H9 (cell line): ENCODE results near the gene EDIL3. TPM values are rescaled to one million over a fixed set of nuclear protein-coding genes. Genes with fewer than 3 reads are reported as not detected.

Experiments used
- DNase-seq: peaks from one replicate; pipeline ENCODE4 v3.0.0-alpha.2; 2017
- H2AFZ ChIP-seq: one replicate; pipeline ENCODE4 v1.6.1; 2013; ENCODE audit warnings: mild to moderate bottlenecking, low read length, control low read depth, moderate library complexity
- H2AK5ac ChIP-seq: 2 replicates; pipeline ENCODE4 v1.6.1; 2013; ENCODE audit warnings: low read length, control low read depth, mixed read lengths; ENCODE audit not compliant: insufficient read length
- H2BK120ac ChIP-seq: one replicate; pipeline ENCODE4 v1.6.1; 2013; ENCODE audit warnings: low read depth, mild to moderate bottlenecking, low read length, control low read depth, inconsistent platforms; ENCODE audit not compliant: poor library complexity, severe bottlenecking
- H2BK12ac ChIP-seq: 2 replicates; pipeline ENCODE4 v1.6.1; 2013; ENCODE audit warnings: low read length, control low read depth, mixed read lengths, low read depth; ENCODE audit not compliant: insufficient read length
- H2BK15ac ChIP-seq: 2 replicates; pipeline ENCODE4 v1.6.1; 2013; ENCODE audit warnings: low read depth, low read length, control low read depth
- H2BK20ac ChIP-seq: one replicate; pipeline ENCODE4 v1.6.1; 2013; ENCODE audit warnings: low read depth, mild to moderate bottlenecking, low read length, control low read depth, inconsistent platforms; ENCODE audit not compliant: poor library complexity, severe bottlenecking
- H2BK5ac ChIP-seq: 2 replicates; pipeline ENCODE4 v1.6.1; 2013; ENCODE audit warnings: low read length, control low read depth, mixed read lengths; ENCODE audit not compliant: insufficient read length
- H3K14ac ChIP-seq: 2 replicates; pipeline ENCODE4 v1.6.1; 2013; ENCODE audit warnings: low read length, control low read depth; ENCODE audit not compliant: insufficient read depth
- H3K18ac ChIP-seq: 2 replicates; pipeline ENCODE4 v1.6.1; 2013; ENCODE audit warnings: low read depth, mild to moderate bottlenecking, mixed read lengths, low read length, control low read depth; ENCODE audit not compliant: insufficient read length
- H3K23ac ChIP-seq: 2 replicates; pipeline ENCODE4 v1.6.1; 2013; ENCODE audit warnings: low read length, control low read depth, mixed read lengths, low read depth; ENCODE audit not compliant: insufficient read length
- H3K23me2 ChIP-seq: 2 replicates; pipeline ENCODE4 v1.6.1; 2013; ENCODE audit warnings: low read depth, mild to moderate bottlenecking, mixed read lengths, low read length, control low read depth; ENCODE audit not compliant: insufficient read length, poor library complexity, severe bottlenecking
- H3K27ac ChIP-seq: 2 replicates; pipeline ENCODE4 v1.5.1; 2013; ENCODE audit warnings: low read length, control low read depth, mixed read lengths, low read depth; ENCODE audit not compliant: insufficient read length
- H3K27me3 ChIP-seq: 2 replicates; pipeline ENCODE4 v1.6.1; 2013; ENCODE audit warnings: low read length, control low read depth, inconsistent platforms; ENCODE audit not compliant: insufficient read depth
- H3K4ac ChIP-seq: 2 replicates; pipeline ENCODE4 v1.6.1; 2013; ENCODE audit warnings: low read depth, mild to moderate bottlenecking, control low read depth, inconsistent platforms, low read length, moderate library complexity
- H3K4me1 ChIP-seq: 2 replicates; pipeline ENCODE4 v1.6.1; 2013; ENCODE audit warnings: low read length, control low read depth, inconsistent platforms; ENCODE audit not compliant: insufficient read depth
- H3K4me2 ChIP-seq: 2 replicates; pipeline ENCODE4 v1.6.1; 2013; ENCODE audit warnings: low read length, control low read depth, mixed read lengths; ENCODE audit not compliant: insufficient read length, insufficient read depth
- H3K56ac ChIP-seq: 2 replicates; pipeline ENCODE4 v1.6.1; 2013; ENCODE audit warnings: low read depth, mild to moderate bottlenecking, mixed read lengths, low read length, control low read depth; ENCODE audit not compliant: insufficient read length
- H3K79me1 ChIP-seq: 2 replicates; pipeline ENCODE4 v1.6.1; 2013; ENCODE audit warnings: low read depth, mild to moderate bottlenecking, moderate library complexity, low read length, control low read depth, inconsistent platforms; ENCODE audit not compliant: insufficient read depth, poor library complexity, severe bottlenecking
- H3K79me2 ChIP-seq: 2 replicates; pipeline ENCODE4 v1.6.1; 2013; ENCODE audit warnings: low read length, control low read depth, inconsistent platforms; ENCODE audit not compliant: insufficient read depth
- H3K9ac ChIP-seq: 2 replicates; pipeline ENCODE4 v1.6.1; 2013; ENCODE audit warnings: low read length, control low read depth, mixed read lengths; ENCODE audit not compliant: insufficient read length; ENCODE audit errors: extremely low read depth
- H3K9me3 ChIP-seq: one replicate; pipeline ENCODE4 v1.6.1; 2013; ENCODE audit warnings: low read depth, low read length, inconsistent platforms; ENCODE audit not compliant: control insufficient read depth
- H3T11ph ChIP-seq: one replicate; pipeline ENCODE4 v1.6.1; 2013; ENCODE audit warnings: mild to moderate bottlenecking, low read length, control low read depth, inconsistent platforms
- H4K20me1 ChIP-seq: one replicate; pipeline ENCODE4 v1.6.1; 2013; ENCODE audit not compliant: control insufficient read depth, insufficient read length, insufficient read depth
- H4K5ac ChIP-seq: 2 replicates; pipeline ENCODE4 v1.6.1; 2013; ENCODE audit warnings: low read depth, mild to moderate bottlenecking, mixed read lengths, low read length, control low read depth; ENCODE audit not compliant: insufficient read length
- H4K8ac ChIP-seq: replicated peaks from 2 replicates; pipeline ENCODE4 v1.6.1; 2013; ENCODE audit warnings: low read length, control low read depth, mixed read lengths, low read depth; ENCODE audit not compliant: insufficient read length
- H4K91ac ChIP-seq: 2 replicates; pipeline ENCODE4 v1.6.1; 2013; ENCODE audit warnings: low read depth, mild to moderate bottlenecking, moderate library complexity, mixed read lengths, low read length, control low read depth; ENCODE audit not compliant: insufficient read length
- H3K27ac Mint-ChIP-seq, 3 experiments: 2 replicates in 2 of 3; 3 replicates in 1 of 3; pipeline ENCODE4 v1.8.0; 2020 to 2021; ENCODE audit warnings: mixed read lengths in 3 of 3, mild to moderate bottlenecking in 1 of 3, moderate library complexity in 1 of 3
- H3K27me3 Mint-ChIP-seq: 2 replicates; pipeline ENCODE4 v1.8.0; 2021; ENCODE audit warnings: low read depth, mild to moderate bottlenecking, moderate library complexity, mixed read lengths
- H3K36me3 Mint-ChIP-seq, 3 experiments: 2 replicates in 2 of 3; 3 replicates in 1 of 3; pipeline ENCODE4 v1.8.0; 2020 to 2021; ENCODE audit warnings: low read depth in 3 of 3, mixed read lengths in 3 of 3; ENCODE audit not compliant: insufficient read depth in 1 of 3
- H3K4me1 Mint-ChIP-seq, 2 experiments: 2 replicates each; pipeline ENCODE4 v1.8.0; 2020; ENCODE audit warnings: mixed read lengths in 2 of 2
- H3K4me3 Mint-ChIP-seq, 2 experiments: 2 replicates in 1 of 2; 3 replicates in 1 of 2; pipeline ENCODE4 v1.8.0; 2020 to 2021; ENCODE audit warnings: mild to moderate bottlenecking in 2 of 2, mixed read lengths in 2 of 2, moderate library complexity in 1 of 2
- H3K9me3 Mint-ChIP-seq, 2 experiments: 2 replicates in 1 of 2; 3 replicates in 1 of 2; pipeline ENCODE4 v1.8.0; 2020; ENCODE audit warnings: mild to moderate bottlenecking in 2 of 2, mixed read lengths in 2 of 2, moderate library complexity in 1 of 2
- WGBS: extraction: QIAGEN DNeasy Blood & Tissue Kit; methylation state at CpG from one replicate; pipeline ENCODE4 v1.1.7; 2013; ENCODE audit warnings: missing lambda C conversion rate, low lambda C conversion rate, mixed read lengths; ENCODE audit not compliant: insufficient read length; ENCODE audit errors: extremely low coverage; 5-methylcytosine and 5-hydroxymethylcytosine counted together
- total RNA-seq: library from RNA; stranded (reverse); gene quantifications from 2 replicates; pipeline ENCODE4 v1.2.1, GENCODE V29; 2021
- TF ChIP-seq, protein P1 (sequence below): fragments of 200-600 bp; sonication (generic); conservative IDR thresholded peaks from 3 replicates; pipeline ENCODE4 v1.8.0; 2021; ENCODE audit warnings: antibody characterized with exemption, mild to moderate bottlenecking

Gene EDIL3
- total RNA-seq, 1 experiment from 2014 or later: 61.9 TPM

DNA sequence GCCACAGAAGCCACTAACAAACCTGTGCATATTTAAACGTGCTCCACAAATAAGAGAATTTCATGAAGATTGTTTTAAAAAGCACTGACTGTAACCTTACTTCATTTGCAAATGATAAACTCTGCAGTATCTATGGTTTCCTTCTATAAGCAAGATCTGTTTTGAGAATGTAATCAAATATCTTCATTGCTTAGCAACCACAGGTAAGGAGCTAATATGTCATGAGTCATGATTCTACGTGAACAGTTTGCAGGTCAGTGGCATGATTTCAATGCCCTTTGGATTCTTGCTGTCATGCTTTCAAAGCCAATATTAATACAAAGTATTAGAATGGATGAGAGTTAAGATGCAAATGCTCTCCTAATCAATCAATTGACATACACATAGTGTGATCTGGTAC, 325.0 kb downstream of the EDIL3 start:
- no CpG with 5 or more reads among the region's 2 CpGs for WGBS
- Histone ChIP-seq H2AK5ac (no peak overlapping the region), H3K27ac (no peak overlapping the region), H3K79me1 (no peaks in the 10 kb centered on the region), H3K23me2 (no peaks in the 10 kb centered on the region), H3K9me3 (no peaks in the 10 kb centered on the region), H2BK5ac (no peak overlapping the region), H3K18ac (no peak overlapping the region), H2BK12ac (no peak overlapping the region), H3K4me1 (no peaks in the 10 kb centered on the region), H4K5ac (no peak overlapping the region), H3K4ac (no peak overlapping the region), H4K91ac (no peak overlapping the region), H2BK15ac (no peak overlapping the region), H4K20me1 (no peaks in the 10 kb centered on the region), H4K8ac (no peak overlapping the region), H3K79me2 (no peaks in the 10 kb centered on the region), H3K56ac (no peak overlapping the region), H3K14ac (no peak overlapping the region), H3K23ac (no peak overlapping the region), H2BK20ac (no peak overlapping the region), H3K4me2 (no peak overlapping the region), H3K9ac (no peak overlapping the region), H2AFZ (no peak overlapping the region), H3K27me3 (no peaks in the 10 kb centered on the region), H2BK120ac (no peak overlapping the region), H3T11ph (no peak overlapping the region)
- DNase-seq: no peak
- TF ChIP-seq, protein P1, sequence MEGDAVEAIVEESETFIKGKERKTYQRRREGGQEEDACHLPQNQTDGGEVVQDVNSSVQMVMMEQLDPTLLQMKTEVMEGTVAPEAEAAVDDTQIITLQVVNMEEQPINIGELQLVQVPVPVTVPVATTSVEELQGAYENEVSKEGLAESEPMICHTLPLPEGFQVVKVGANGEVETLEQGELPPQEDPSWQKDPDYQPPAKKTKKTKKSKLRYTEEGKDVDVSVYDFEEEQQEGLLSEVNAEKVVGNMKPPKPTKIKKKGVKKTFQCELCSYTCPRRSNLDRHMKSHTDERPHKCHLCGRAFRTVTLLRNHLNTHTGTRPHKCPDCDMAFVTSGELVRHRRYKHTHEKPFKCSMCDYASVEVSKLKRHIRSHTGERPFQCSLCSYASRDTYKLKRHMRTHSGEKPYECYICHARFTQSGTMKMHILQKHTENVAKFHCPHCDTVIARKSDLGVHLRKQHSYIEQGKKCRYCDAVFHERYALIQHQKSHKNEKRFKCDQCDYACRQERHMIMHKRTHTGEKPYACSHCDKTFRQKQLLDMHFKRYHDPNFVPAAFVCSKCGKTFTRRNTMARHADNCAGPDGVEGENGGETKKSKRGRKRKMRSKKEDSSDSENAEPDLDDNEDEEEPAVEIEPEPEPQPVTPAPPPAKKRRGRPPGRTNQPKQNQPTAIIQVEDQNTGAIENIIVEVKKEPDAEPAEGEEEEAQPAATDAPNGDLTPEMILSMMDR: no peak
- H3K27ac Mint-ChIP-seq: no peak overlapping the region
- H3K4me1 Mint-ChIP-seq: no peaks in the 10 kb centered on the region
- H3K9me3 Mint-ChIP-seq: no peaks in the 10 kb centered on the region; a peak in 1 of 5 replicates
- peaks cover 0 to 25% (median 2%) of the 10 kb centered on the region in 3 experiments; a peak in 3 of 7 replicates for H3K36me3 Mint-ChIP-seq
- no peak overlapping the region for H3K4me3 Mint-ChIP-seq
- H3K27me3 Mint-ChIP-seq: no peaks in the 10 kb centered on the region
